GM12874 (cell line): ENCODE results near the gene DNAJC25.
A peak's percentile ranks its signal among the peaks of the same experiment; 100 is the strongest.

Source experiments
- CTCF ChIP-seq: IDR thresholded peaks from 2 replicates; pipeline ENCODE4 v1.5.1; 2011; ENCODE audit warnings: low read depth, mild to moderate bottlenecking, control low read depth, low read length, moderate library complexity; ENCODE audit not compliant: insufficient read depth

Gene DNAJC25

GRCh38 chr9:111613436-111614040, 17.6 kb upstream of the DNAJC25 start:
- TF ChIP-seq CTCF, result no peak

- TF ChIP-seq CTCF, result no peak
These were observed 15.2 kb upstream of the DNAJC25 start for GRCh38 chr9:111615928-111616327.

GRCh38 chr9:111621895-111622480, 9.1 kb upstream of the DNAJC25 start:
- TF ChIP-seq CTCF, result peak; percentile 95

GRCh38 chr9:111622626-111623025, 8.5 kb upstream of the DNAJC25 start:
- no peak for TF ChIP-seq CTCF

- no peak for TF ChIP-seq CTCF
These were observed 3.7 kb upstream of the DNAJC25 start for GRCh38 chr9:111627260-111627963.

- no peak for TF ChIP-seq CTCF
These were observed 2.7 kb upstream of the DNAJC25 start for GRCh38 chr9:111628411-111628810.

- TF ChIP-seq CTCF, result no peak
These were observed 761 bp upstream of the DNAJC25 start for GRCh38 chr9:111630182-111630963.
